ENCODE measurements around the gene TSPAN8. TPM values are rescaled to one million over a fixed set of nuclear protein-coding genes. Genes with fewer than 3 reads are reported as not detected.

The TSPAN8 gene
- total and polyA plus RNA-seq, 2 donors from 2014 or later, result 61.2 to 77.3 TPM

- Histone ChIP-seq H3K27me3 (ENCODE audit: control insufficient read depth, insufficient read depth, low read length) (no peaks in the 10 kb centered on the region), H3K9me3 (ENCODE audit: control insufficient read depth in 2 of 3, insufficient read depth in 1 of 3, low read length in 3 of 3) (no peaks in the 10 kb centered on the region), H3K4me3 (ENCODE audit: low read length in 3 of 3) (no peak overlapping the region), H3K9ac (ENCODE audit: low read length in 3 of 3) (no peak overlapping the region), H3K36me3 (ENCODE audit: control insufficient read depth in 2 of 3, insufficient read depth in 3 of 3, low read length in 3 of 3) (no peaks in the 10 kb centered on the region), H3K27ac (ENCODE audit: low read depth in 2 of 2, low read length in 2 of 2) (no peak overlapping the region), H3K4me1 (ENCODE audit: control insufficient read depth in 2 of 3, insufficient read depth in 2 of 3, low read depth in 1 of 3, low read length in 3 of 3) (peaks cover 0 to 5% (median 0%) of the 10 kb centered on the region in 3 donors)
- no peak for TF ChIP-seq CTCF (IDR thresholded peaks at IDR 0.05; ENCODE audit: borderline replicate concordance, extremely low read depth, insufficient read depth)
- no peak for FAIRE-seq
- intact Hi-C loops (cut with DNase I), result no loop called here
- no peak for DNase-seq
Observed at GRCh38 chr12:71144682-71145081, 13.1 kb downstream of the TSPAN8 start.

GRCh38 chr12:71142956-71143355 is 14.8 kb downstream of the TSPAN8 start:
- no peak for FAIRE-seq
- H3K4me3 ChIP-seq (ENCODE audit: low read length in 3 of 3), result no peak overlapping the region
- H3K27ac ChIP-seq (ENCODE audit: low read depth in 2 of 2, low read length in 2 of 2), result no peak overlapping the region

GRCh38 chr12:71142016-71142415 is 15.8 kb downstream of the TSPAN8 start:
- DNase-seq, result no peak
- no peak overlapping the region for H3K27ac ChIP-seq (ENCODE audit: low read depth in 2 of 2, low read length in 2 of 2)
- intact Hi-C loops (cut with DNase I), result no loop called here

More at GRCh38 chr12:71142956-71143355, 14.8 kb downstream of the TSPAN8 start:
- Histone ChIP-seq H3K27me3 (ENCODE audit: control insufficient read depth, insufficient read depth, low read length) (no peaks in the 10 kb centered on the region), H3K36me3 (ENCODE audit: control insufficient read depth in 2 of 3, insufficient read depth in 3 of 3, low read length in 3 of 3) (no peaks in the 10 kb centered on the region), H3K9me3 (ENCODE audit: control insufficient read depth in 2 of 3, insufficient read depth in 1 of 3, low read length in 3 of 3) (no peaks in the 10 kb centered on the region), H3K9ac (ENCODE audit: low read length in 3 of 3) (no peak overlapping the region), H3K4me1 (ENCODE audit: control insufficient read depth in 2 of 3, insufficient read depth in 2 of 3, low read depth in 1 of 3, low read length in 3 of 3) (peaks cover 0 to 5% (median 0%) of the 10 kb centered on the region in 3 donors)
- intact Hi-C loops (cut with DNase I), result no loop called here
- TF ChIP-seq CTCF (IDR thresholded peaks at IDR 0.05; ENCODE audit: borderline replicate concordance, extremely low read depth, insufficient read depth), result no peak
- DNase-seq, result no peak

More at GRCh38 chr12:71142016-71142415, 15.8 kb downstream of the TSPAN8 start:
- FAIRE-seq, result no peak
- Histone ChIP-seq H3K36me3 (ENCODE audit: control insufficient read depth in 2 of 3, insufficient read depth in 3 of 3, low read length in 3 of 3) (no peaks in the 10 kb centered on the region), H3K9me3 (ENCODE audit: control insufficient read depth in 2 of 3, insufficient read depth in 1 of 3, low read length in 3 of 3) (no peaks in the 10 kb centered on the region), H3K27me3 (ENCODE audit: control insufficient read depth, insufficient read depth, low read length) (no peaks in the 10 kb centered on the region), H3K9ac (ENCODE audit: low read length in 3 of 3) (no peak overlapping the region), H3K4me3 (ENCODE audit: low read length in 3 of 3) (no peak overlapping the region), H3K4me1 (ENCODE audit: control insufficient read depth in 2 of 3, insufficient read depth in 2 of 3, low read depth in 1 of 3, low read length in 3 of 3) (peaks cover 0 to 5% (median 0%) of the 10 kb centered on the region in 3 donors)
- no peak for TF ChIP-seq CTCF (IDR thresholded peaks at IDR 0.05; ENCODE audit: borderline replicate concordance, extremely low read depth, insufficient read depth)
